ENCODE data around the gene FAT1.

- TF ChIP-seq CTCF (IDR thresholded peaks at IDR 0.05; ENCODE audit: low read depth, low read length, poor library complexity, severe bottlenecking) (no peak), EZH2phosphoT487 (IDR thresholded peaks at IDR 0.05; ENCODE audit: borderline replicate concordance, low read length) (no peak)
Measured at GRCh38 chr4:186563761-186564160, 159.9 kb downstream of the FAT1 start.

Measured in DOHH2 (cell line).